Prostate gland (tissue), 2 donors: Measurements from ENCODE around the gene ABCG5. TPM values are rescaled to one million over a fixed set of nuclear protein-coding genes. Genes with fewer than 3 reads are reported as not detected.

ENCODE experiments used
- DNase-seq: peaks from one replicate; pipeline ENCODE4 v3.0.0-alpha.2; 2019; ENCODE audit warnings: low spot score
- H3K27ac ChIP-seq, 2 donors: fragments of 200-600 bp; sonication (generic); 2 replicates each; pipeline ENCODE4 v1.5.1; 2017 to 2019
- H3K27me3 ChIP-seq: fragments of 200-600 bp; sonication (generic); replicated peaks from 2 replicates; pipeline ENCODE4 v1.5.1; 2019; ENCODE audit not compliant: insufficient read depth
- H3K36me3 ChIP-seq, 2 donors: fragments of 200-600 bp; sonication (generic); 1 replicate in 1 of 2; 2 replicates in 1 of 2; pipeline versions ENCODE4 v1.5.1 to v1.8.1; 2017 to 2019
- H3K4me1 ChIP-seq: fragments of 200-600 bp; sonication (generic); replicated peaks from 2 replicates; pipeline ENCODE4 v1.5.1; 2019
- H3K4me3 ChIP-seq, 2 donors: fragments of 200-600 bp; sonication (generic); 2 replicates each; pipeline ENCODE4 v1.5.1; 2017 to 2019
- H3K9me3 ChIP-seq: fragments of 200-600 bp; sonication (generic); 2 replicates; pipeline ENCODE4 v1.5.1; 2017
- POLR2A ChIP-seq: fragments of 450-650 bp; IDR thresholded peaks from one replicate; pipeline ENCODE4 v1.6.1; 2016; ENCODE audit warnings: antibody characterized with exemption, mild to moderate bottlenecking
- POLR2AphosphoS5 ChIP-seq: sonication (generic); formaldehyde crosslinking; IDR thresholded peaks from one replicate; pipeline ENCODE4 v1.6.1; 2017; ENCODE audit warnings: antibody characterized with exemption
- WGBS: methylation state at CpG from one replicate; pipeline ENCODE4 v1.1.5; 2018; 5-methylcytosine and 5-hydroxymethylcytosine counted together
- intact Hi-C: fragments of 100-400 bp; cut with DNase I; formaldehyde crosslinking; loops from one replicate; pipeline ENCODE4 v1.14.2; 2022
- total RNA-seq, 2 donors: library from RNA; depleted of rRNA; stranded (reverse); fragments of >200 nt; gene quantifications; one replicate each; pipeline ENCODE4 v1.1.0, GENCODE V29; 2016
- TF ChIP-seq, protein P1 (sequence below), 4 experiments: fragments of 200-600 bp in 2 of 4; fragments of 450-650 bp in 2 of 4; sonication (generic) in 2 of 4; IDR thresholded peaks; 1 replicate in 3 of 4; 2 replicates in 1 of 4; pipeline ENCODE4 v1.5.1; 2016 to 2019; ENCODE audit warnings: antibody characterized with exemption in 4 of 4, mild to moderate bottlenecking in 2 of 4, moderate library complexity in 2 of 4

The ABCG5 gene
- total RNA-seq, 2 donors from 2014 or later: not detected

- H3K4me3 ChIP-seq: no peak overlapping the region
- no peak overlapping the region for H3K27ac ChIP-seq
- 84% methylated on average over 14 of the region's 14 CpGs for WGBS
- H3K9me3 ChIP-seq: no peaks in the 10 kb centered on the region
- no peak for TF ChIP-seq POLR2AphosphoS5
- TF ChIP-seq, protein P1, sequence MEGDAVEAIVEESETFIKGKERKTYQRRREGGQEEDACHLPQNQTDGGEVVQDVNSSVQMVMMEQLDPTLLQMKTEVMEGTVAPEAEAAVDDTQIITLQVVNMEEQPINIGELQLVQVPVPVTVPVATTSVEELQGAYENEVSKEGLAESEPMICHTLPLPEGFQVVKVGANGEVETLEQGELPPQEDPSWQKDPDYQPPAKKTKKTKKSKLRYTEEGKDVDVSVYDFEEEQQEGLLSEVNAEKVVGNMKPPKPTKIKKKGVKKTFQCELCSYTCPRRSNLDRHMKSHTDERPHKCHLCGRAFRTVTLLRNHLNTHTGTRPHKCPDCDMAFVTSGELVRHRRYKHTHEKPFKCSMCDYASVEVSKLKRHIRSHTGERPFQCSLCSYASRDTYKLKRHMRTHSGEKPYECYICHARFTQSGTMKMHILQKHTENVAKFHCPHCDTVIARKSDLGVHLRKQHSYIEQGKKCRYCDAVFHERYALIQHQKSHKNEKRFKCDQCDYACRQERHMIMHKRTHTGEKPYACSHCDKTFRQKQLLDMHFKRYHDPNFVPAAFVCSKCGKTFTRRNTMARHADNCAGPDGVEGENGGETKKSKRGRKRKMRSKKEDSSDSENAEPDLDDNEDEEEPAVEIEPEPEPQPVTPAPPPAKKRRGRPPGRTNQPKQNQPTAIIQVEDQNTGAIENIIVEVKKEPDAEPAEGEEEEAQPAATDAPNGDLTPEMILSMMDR (IDR thresholded peaks at IDR 0.05): no peak
- TF ChIP-seq POLR2A: no peak
- no peaks in the 10 kb centered on the region for H3K36me3 ChIP-seq
- H3K4me1 ChIP-seq: no peaks in the 10 kb centered on the region
- H3K27me3 ChIP-seq: no peaks in the 10 kb centered on the region
- intact Hi-C loops: no loop called here
- DNase-seq: no peak
Observed at GRCh38 chr2:43839776-43840564, 1.3 kb upstream of the ABCG5 start.

DNA sequence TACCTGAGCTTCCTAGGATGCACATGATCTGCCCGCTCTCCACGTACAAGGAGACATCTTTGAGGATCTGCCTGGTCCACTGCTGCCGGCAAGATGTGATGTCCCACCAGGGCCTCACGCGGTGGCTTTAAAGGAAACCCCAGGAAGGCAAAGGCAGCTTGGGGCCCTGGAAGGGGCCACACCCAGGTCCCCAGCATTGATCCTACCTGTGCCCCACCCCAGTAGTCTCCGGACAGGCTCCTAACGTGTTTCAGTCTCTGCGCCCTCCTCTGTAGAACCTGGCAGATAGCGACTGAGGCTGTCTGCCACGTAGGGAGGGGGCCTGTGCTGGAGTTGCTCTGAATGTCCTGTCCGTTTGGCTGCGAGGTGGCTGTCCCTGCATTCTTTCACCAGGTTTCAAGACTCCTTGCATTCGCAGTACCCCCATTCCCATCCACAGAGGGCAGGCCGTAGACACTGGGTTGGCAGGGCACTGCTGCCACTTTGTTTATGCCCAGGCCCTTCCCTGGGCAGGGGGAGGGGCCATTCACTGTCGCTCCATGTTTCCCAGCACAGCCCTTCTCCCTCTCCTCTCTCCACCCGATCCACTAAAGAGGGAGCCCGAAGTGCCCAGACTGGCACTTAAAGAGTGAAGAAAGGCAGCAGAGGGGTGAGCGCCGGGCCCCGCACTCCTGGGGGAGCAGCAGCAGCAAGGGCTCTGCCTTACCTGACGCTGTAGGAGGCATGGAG is 644 bp downstream of the ABCG5 start:
- WGBS: 88% methylated on average over 21 of the region's 21 CpGs
- intact Hi-C loops: no loop called here
- no peak overlapping the region for H3K27ac ChIP-seq
- H3K27me3 ChIP-seq: no peaks in the 10 kb centered on the region
- no peak for DNase-seq
- H3K4me3 ChIP-seq: no peak overlapping the region
- no peaks in the 10 kb centered on the region for H3K36me3 ChIP-seq
- no peaks in the 10 kb centered on the region for H3K4me1 ChIP-seq
- no peaks in the 10 kb centered on the region for H3K9me3 ChIP-seq
- TF ChIP-seq, protein P1 (IDR thresholded peaks at IDR 0.05): no peak
- TF ChIP-seq POLR2A (no peak), POLR2AphosphoS5 (no peak)

DNA sequence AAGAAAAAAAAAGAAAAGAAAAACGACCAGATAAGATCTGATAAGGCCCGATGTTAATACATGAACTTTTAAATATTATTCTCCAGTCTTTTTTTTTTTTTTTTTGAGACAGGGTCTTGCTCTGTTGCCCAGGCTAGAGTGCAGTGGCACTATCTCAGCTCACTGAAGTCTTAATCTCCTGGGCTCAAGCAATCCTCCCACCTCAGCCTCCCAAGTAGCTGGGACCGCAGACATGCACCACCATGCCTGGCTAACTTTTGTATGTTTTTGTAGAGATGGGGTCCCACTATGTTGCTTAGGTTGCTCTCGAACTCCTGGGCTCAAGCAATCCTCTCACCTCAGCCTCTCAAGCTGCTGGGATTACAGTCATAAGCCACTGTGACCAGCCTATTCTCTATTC is 1.6 kb downstream of the ABCG5 start:
- intact Hi-C loops: no loop called here
- Histone ChIP-seq H3K36me3 (no peaks in the 10 kb centered on the region), H3K4me1 (no peaks in the 10 kb centered on the region), H3K4me3 (no peak overlapping the region), H3K27ac (no peak overlapping the region), H3K9me3 (no peaks in the 10 kb centered on the region), H3K27me3 (no peaks in the 10 kb centered on the region)
- TF ChIP-seq, protein P1 (IDR thresholded peaks at IDR 0.05): no peak
- TF ChIP-seq POLR2A: no peak
- TF ChIP-seq POLR2AphosphoS5: no peak
- WGBS: 68% methylated on average over 4 of the region's 4 CpGs
- no peak for DNase-seq

- peaks cover 3% of the 10 kb centered on the region for H3K27me3 ChIP-seq
- DNase-seq: no peak
- TF ChIP-seq POLR2AphosphoS5: no peak
- no peak for TF ChIP-seq POLR2A
- TF ChIP-seq, protein P1 (IDR thresholded peaks at IDR 0.05): no peak
- intact Hi-C loops: no loop called here
- H3K36me3 ChIP-seq: no peaks in the 10 kb centered on the region
- H3K27ac ChIP-seq: no peak overlapping the region
- 44% methylated on average over 3 of the region's 3 CpGs for WGBS
- H3K4me3 ChIP-seq: no peak overlapping the region
- no peaks in the 10 kb centered on the region for H3K4me1 ChIP-seq
- no peaks in the 10 kb centered on the region for H3K9me3 ChIP-seq
Observed at GRCh38 chr2:43832457-43832856, 6.2 kb downstream of the ABCG5 start.
